HG02973 (cell line): Measurements from ENCODE around the gene KIAA0753.

Experiments used
- ATAC-seq: cut with Tn5 transposase; IDR thresholded peaks from one replicate; pipeline ENCODE4 v1.9.1; 2021; ENCODE audit warnings: moderate library complexity; ENCODE audit not compliant: unreplicated experiment

Gene KIAA0753

GRCh38 chr17:6640536-6641246 is at the start of gene KIAA0753, which contains the start of gene TXNDC17:
Gene KIAA0753 (minus strand): TSS chr17:6640711. CDS start chr17:6635103, 5,608 bp downstream.
Gene TXNDC17 (plus strand): TSS chr17:6641060. CDS start chr17:6641083, 23 bp downstream.
- peak; percentile 75 for ATAC-seq

DNA sequence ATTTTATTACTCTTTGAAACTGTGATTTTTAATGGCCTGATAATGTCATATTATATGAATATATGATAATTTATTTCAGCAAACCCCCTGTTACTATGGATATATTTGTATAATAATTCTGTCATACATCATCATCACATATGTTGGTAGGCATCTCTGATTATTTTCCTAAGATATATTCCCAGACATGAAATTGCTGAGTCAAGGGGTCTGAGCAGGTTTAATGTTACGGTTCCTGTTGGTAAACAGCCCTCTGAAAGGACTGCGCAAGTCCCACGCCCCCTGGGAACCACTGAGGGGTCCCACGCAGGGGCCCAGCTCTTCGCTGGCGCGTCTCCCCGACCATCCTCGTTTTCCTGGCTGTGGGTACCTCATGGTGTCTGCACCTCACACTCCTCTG is 48.4 kb upstream of the KIAA0753 start:
- no peak for ATAC-seq

DNA sequence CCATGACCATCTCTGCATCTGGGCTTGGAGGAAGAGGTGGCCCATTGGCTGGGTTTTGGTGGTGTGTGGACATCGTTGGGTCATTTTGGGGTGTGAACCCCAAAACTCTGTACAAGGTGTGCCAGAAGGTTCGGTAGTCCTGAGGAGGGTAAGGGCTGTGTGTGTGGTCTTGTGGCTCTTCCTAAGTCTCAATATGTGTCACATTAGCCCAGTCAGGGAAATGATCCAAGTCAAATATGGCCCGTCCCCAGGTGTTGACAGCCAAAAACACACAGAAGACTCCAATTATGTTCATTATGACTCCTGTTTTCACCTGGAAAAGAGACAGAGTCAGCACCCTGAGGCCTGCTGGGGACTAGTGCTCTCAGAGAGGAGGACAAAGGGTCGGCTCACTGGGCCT is 45.5 kb upstream of the KIAA0753 start:
- no peak for ATAC-seq

GRCh38 chr17:6684881-6685767 is 44.6 kb upstream of the KIAA0753 start:
- ATAC-seq = no peak

- no peak for ATAC-seq
These were observed 43.9 kb upstream of the KIAA0753 start for GRCh38 chr17:6684460-6684783.

- no peak for ATAC-seq
These were observed 43.4 kb upstream of the KIAA0753 start for GRCh38 chr17:6683730-6684459.

DNA sequence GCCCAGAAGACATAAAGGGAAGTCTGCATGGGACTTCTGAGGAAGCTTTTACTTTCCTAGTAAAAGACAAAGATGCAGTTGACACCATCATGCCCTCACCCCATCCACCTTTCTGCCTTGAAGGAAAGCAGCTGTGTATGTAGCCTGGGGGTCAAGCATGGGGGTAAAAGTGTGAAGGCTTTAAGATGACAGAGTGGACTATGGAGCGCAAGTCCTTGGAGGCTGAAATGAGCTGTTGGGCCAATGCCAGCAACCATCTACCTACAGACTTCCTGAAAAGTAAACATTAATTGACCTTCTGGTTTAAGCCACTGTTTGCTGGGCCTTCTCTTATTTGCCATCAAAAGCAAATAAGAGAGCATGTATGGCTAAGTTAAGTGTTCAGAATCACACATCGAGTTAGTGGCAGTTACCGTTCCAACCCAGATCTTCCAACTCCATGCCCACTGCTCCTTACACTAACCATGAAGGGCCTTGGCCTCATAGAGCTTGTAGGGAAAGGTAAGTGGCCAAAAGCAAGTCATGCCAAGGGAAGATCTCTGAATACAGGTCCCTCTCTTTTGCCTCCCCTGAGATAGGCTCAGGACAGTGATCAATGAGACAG is 42.7 kb upstream of the KIAA0753 start:
- no peak for ATAC-seq

GRCh38 chr17:6682339-6682738 is 41.8 kb upstream of the KIAA0753 start:
- no peak for ATAC-seq

DNA sequence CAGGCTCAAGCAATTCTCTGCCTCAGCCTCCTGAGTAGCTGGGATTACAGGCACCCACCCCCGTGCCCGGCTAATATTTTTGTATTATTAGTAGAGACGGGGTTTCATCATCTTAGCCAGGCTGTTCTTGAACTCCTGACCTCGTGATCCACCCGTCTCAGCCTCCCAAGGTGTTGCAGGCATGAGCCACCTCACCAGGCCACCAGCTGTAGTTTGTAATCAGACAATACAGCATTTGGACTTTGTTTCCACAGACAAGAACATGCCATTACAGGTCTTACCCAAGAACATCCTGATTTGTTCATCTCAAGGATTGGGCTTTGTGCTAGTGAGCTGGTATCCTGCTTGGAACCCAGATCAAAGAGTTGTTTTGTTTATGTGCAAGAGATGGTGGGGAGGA is 41.2 kb upstream of the KIAA0753 start:
- no peak for ATAC-seq

DNA sequence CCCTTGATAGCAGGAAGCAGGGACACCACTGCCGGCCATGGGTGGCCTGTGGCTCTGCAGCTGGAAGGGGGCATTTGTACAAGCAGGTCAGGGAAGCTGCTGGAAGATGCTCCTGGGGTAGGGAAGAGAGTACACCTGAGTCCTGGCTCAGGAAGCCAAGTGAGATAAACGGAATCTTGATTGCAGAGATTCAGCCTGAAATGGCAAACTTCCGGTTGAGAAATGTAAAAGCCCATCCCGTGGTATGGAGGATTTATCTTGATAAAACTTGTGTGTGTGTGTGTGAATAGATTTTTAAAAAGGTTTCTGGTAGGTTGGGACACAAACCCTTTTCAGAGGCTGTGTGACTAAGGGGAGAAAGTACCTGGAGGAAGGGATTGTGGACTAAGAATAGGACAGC is 40.7 kb upstream of the KIAA0753 start:
- no peak for ATAC-seq

- ATAC-seq = no peak
These were observed 38.7 kb upstream of the KIAA0753 start for GRCh38 chr17:6679241-6679640.

DNA sequence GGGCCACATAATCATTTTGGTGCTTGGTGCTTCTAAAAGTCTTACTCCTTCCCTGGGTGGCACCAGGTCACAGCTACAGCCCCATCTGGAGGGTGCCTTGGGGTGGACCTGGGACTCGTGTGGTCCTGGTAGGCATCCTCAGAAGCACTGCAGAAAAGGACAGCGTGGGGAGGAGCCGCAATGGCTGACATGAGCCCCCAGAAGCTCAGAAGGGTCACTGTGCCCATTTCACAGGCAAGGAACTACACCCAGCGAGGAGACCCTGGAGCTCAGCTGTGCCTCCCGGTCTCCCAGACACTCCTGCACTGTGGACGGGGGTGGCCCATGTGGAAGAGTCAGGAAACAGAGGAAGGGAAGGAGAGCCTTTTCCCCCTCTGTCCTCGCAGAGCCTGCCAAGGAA is 37.4 kb upstream of the KIAA0753 start:
- ATAC-seq = no peak

DNA sequence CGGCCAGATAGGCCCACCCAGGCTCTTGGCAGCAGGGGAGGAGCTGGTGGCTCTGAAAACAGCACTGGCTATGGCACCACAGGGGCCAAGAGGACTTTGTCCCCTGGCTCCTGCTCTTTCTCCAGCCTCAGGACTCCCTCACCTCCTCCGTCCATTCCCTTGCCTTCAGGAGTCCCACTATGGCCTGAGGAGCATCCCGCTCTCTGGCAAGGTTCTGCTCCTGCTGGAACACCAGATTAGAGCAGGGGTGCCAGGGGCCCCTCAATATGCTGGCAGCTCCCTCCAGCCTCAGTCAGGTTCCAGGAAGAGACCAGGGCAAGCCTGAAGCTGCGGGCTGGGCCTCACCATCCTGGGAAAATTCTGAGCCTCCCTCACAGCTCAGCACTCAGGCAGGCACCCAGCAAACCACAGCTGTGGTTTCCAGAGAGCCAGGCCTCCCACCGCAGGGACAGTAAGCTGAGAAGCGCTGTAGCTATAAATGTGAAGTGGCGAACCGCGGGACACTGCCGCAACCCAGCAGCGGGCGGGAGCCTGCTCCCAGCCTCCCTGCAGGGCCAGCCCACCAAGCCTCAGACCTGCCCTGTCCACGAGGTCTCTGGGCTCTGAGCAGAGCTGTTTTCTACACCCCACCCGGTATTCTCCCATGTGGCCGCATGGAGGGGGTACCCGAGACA is 36.8 kb upstream of the KIAA0753 start:
- ATAC-seq = no peak

DNA sequence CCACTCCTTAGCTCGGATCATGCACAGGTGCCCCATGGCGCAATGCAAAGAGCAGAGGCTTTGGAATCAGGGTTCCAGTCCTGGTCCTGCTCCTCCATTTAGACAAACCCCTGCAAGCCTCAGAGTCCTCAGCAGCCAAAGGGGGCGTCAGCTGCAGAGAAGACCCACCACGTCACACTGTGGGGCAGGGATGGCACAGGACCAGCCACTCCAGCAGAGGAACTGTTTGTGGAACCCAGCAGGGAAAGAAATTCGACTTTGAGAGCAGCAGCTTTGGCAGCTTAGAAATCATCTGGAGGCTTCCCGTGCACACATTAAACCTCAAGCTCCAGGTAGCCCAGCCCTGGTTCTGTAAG is 36.3 kb upstream of the KIAA0753 start:
- no peak for ATAC-seq

GRCh38 chr17:6675201-6675825 is 34.8 kb upstream of the KIAA0753 start:
- ATAC-seq = no peak

GRCh38 chr17:6674586-6674985 is 34.1 kb upstream of the KIAA0753 start:
- no peak for ATAC-seq

DNA sequence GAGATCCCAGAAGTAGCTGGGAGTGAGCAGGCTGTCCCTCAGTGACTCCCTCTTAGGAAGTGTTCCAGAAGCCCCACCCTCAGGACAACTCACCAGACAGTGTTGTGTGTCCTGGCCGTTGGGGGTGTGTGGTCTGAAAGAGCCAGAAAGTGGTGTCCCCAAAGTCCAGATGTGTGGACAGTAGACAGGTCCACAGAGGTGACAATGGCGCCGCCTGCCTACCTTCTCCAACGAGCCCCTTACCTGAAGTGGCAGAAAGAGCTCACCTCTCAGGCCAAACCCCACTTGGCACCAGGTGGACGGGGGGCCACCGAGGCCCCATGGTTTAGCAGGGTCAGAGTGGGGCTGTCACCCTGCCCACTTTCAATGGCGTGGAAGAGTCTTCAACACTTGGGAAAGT is 30.9 kb upstream of the KIAA0753 start:
- no peak for ATAC-seq

DNA sequence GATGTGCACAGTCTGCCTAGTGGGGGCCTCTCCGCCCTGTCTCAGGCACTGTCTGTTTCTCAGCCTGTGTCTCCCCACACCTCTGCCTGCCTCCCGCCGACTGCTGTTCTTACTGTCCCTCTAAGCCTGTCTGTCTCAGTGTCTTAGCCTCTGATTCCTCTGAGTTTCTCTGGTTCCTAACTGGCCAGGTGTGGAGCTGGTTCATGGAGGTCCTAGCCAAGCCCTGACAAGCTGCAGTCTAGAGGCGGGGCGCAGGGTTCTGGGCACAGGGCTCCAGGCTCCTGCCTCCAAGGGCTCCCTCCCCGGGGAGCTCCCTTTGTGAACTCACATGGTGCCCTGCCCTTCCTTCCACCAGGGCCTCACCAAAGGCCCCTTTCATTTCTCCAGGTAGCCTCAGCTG is 30.5 kb upstream of the KIAA0753 start:
- no peak for ATAC-seq

DNA sequence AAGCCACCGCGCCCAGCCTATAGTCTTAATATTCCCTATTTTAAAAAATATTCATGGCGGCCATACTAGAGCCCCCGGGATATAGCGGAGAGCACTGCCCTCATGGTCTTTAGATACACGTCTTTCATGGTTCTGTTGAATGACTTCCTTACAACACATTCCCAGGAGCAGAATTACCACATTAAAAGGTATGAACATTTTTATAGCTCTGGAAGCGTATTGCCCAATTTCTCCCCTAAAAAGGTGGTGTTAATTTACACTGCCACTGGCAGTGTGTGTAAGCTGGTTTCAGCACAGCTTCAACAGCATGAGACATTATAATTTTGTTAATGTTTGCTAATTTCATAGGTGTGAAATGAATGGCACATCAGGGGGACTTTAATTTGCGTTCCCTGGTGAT is 30.1 kb upstream of the KIAA0753 start:
- no peak for ATAC-seq

- no peak for ATAC-seq
These were observed 29.1 kb upstream of the KIAA0753 start for GRCh38 chr17:6669479-6670212.
